Transverse colon (tissue), 3 donors: ENCODE measurements around the gene RSRC1.

Experiments
- CTCF ChIP-seq, 5 experiments: fragments of 200-600 bp in 3 of 5; fragments of 450-650 bp in 2 of 5; sonication (generic) in 3 of 5; IDR thresholded peaks; 1 replicate in 2 of 5; 2 replicates in 3 of 5; pipeline ENCODE4 v1.5.1; 2016 to 2017; ENCODE audit warnings: antibody characterized with exemption in 5 of 5, inconsistent platforms in 3 of 5, mild to moderate bottlenecking in 2 of 5, moderate library complexity in 1 of 5
- POLR2A ChIP-seq: fragments of 450-650 bp; IDR thresholded peaks from one replicate; pipeline ENCODE4 v1.6.1; 2016; ENCODE audit warnings: antibody characterized with exemption, mild to moderate bottlenecking, moderate library complexity

GRCh38 chr3:158431829-158432228 is 321.9 kb downstream of the RSRC1 start:
- TF ChIP-seq POLR2A (no peak), CTCF (IDR thresholded peaks at IDR 0.05) (no peak)
